ENCODE data around the gene GSPT1.
"Not testable (repeated sequence)": the region's sequence is repeated elsewhere in the genome, so short reads cannot be mapped to it uniquely, and the experiment has no call there.

DNA sequence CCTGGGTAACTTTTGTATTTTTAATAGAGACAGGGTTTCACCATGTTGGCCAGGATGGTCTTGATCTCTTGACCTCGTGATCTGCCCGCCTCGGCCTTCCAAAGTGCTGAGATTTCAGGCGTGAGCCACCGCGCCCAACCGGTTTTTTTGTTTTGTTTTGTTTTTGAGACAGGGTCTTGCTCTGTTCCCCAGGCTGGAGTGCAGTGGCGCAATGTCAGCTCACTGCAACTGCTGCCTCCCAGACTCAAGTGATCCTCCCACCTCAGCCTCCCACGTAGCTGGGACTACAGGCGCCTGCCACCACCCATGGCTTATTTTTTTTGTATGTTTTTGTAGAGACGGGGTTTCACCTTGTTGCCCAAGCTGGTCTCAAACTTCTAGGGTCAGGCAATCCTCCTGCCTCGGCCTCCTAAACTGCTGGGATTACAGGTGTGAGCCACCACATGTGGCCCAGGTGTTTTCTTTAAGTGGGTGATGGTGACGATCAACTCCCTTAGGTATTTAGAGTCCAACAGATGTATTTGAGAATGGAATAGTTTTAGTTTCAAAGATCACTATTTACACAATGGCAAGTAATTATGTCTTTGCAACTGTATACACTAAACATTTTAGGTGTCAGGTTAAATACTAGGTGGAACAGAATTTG lies 90.1 kb downstream of the GSPT1 start:
- TF ChIP-seq, protein P1, sequence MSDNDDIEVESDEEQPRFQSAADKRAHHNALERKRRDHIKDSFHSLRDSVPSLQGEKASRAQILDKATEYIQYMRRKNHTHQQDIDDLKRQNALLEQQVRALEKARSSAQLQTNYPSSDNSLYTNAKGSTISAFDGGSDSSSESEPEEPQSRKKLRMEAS (IDR thresholded peaks at IDR 0.05; ENCODE audit: low read depth, low read length) = not testable (repeated sequence)
- TF ChIP-seq, protein P2, sequence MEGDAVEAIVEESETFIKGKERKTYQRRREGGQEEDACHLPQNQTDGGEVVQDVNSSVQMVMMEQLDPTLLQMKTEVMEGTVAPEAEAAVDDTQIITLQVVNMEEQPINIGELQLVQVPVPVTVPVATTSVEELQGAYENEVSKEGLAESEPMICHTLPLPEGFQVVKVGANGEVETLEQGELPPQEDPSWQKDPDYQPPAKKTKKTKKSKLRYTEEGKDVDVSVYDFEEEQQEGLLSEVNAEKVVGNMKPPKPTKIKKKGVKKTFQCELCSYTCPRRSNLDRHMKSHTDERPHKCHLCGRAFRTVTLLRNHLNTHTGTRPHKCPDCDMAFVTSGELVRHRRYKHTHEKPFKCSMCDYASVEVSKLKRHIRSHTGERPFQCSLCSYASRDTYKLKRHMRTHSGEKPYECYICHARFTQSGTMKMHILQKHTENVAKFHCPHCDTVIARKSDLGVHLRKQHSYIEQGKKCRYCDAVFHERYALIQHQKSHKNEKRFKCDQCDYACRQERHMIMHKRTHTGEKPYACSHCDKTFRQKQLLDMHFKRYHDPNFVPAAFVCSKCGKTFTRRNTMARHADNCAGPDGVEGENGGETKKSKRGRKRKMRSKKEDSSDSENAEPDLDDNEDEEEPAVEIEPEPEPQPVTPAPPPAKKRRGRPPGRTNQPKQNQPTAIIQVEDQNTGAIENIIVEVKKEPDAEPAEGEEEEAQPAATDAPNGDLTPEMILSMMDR (IDR thresholded peaks at IDR 0.05; ENCODE audit: low read depth, low read length) = not testable (repeated sequence)
